ENCODE data around the gene TTC12.

Gene TTC12

DNA sequence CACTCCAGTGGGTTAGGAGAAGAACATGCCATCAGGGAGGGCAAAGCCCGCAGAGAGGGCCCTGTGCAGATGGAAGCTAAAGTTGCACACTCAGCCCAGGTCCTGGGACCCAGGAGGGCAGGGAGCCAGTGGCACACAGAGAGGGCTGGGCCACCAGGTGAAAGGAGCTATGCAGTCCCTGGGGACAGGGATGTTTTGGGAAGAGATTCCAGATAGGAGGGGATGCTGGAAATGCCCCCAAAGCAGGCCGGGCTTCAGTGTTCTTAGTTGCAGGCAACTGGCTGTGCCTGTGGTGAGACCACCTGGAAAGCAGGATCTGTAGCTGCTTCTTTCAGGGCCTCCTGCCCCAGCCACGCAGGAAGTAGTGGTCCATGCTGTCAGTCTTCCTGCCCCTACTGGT, 92.8 kb downstream of the TTC12 start:
- DNase-seq = no peak

DNA sequence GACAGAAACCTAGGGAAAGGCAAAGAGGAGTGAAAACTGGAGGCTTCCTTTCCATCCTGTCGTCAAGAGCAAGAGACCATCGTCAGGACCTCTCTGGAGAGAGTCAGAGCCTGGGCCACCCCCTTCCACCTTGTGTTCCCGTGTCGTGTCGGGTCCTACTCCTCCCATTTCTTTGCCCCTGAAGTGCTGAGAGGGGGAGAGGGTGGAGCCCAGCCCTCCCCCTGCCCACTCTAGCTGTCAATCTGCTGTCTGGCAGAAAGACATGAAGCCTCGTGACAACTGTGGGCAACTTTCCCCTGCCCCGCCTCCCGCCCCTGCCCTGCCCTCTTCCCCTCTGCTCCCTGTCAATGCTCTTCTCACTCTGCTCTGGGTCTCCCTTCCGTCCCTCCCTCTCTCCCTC, 93.8 kb downstream of the TTC12 start:
- no peak for DNase-seq

DNA sequence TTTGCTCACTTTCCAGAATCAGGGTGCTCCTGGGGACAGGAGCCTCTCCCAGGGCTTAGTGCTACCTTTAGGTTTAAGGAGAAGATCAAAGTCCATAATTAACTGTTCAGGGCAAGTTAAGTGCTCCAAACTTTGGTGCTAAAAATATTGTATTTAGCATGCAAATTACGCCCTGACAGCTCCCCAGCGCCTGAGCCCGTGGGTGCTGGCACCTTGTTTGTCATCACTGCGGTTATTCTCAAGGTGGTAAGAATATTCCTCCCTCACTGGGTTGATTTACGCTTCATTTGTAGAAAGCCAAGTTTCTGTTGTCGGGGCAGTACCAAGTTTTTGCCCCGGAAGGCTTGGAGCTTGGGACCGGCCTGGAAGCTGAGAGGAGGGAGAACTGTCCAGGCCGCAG, 94.5 kb downstream of the TTC12 start:
- no peak for DNase-seq

DNA sequence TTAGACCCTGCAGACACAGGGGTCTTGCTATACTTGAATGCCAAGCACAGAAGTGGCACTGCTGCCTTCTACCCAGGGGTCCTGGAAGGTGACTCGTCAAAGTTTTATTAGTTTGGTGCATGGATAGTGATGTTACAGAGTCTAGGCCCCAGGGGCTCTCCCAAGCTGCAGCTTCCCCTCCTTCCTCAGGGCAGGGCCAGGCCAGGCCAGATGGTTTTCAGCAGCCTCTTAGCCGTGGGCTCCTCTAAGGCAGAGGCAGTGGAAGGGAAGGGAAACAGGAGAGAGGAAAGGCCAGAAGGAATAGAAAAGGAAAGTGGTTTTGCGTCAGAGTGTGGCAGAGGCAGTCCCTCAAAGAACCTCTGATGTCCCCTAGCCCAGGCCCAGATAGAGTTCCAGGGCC, 95.1 kb downstream of the TTC12 start:
- DNase-seq = no peak

DNA sequence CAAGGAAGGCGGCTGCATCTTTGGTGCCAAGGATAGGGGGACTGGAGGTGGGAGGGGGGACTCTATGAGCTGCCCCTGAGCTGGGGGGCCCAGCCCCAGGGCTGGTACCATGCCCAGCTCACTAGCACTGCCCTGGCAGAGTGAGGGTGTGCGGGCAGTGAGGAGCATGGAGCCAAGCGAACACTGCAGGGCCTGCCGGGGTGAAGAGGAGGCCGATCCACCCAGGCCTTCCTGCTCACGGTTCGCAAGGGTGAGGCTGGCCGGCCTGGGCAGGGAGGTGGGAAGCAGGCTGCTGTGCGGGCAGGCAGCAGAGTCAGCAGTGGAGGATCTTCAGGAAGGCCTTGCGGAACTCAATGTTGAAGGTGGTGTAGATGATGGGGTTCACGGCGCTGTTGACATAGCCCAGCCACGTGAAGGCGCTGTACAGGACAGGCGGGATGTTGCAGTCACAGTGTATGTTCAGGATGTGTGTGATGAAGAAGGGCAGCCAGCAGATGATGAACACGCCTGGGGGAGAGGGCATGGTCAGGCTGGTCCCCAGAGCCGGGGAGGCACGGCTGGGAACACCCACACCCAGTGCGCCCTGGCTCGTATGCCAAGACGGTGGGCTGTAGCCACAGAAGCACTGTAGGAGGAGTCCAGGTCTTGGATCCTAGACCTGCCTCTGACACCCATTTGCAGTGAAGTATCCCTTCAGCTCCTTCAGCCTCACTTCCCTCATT, 96.2 kb downstream of the TTC12 start:
- no peak for DNase-seq

DNA sequence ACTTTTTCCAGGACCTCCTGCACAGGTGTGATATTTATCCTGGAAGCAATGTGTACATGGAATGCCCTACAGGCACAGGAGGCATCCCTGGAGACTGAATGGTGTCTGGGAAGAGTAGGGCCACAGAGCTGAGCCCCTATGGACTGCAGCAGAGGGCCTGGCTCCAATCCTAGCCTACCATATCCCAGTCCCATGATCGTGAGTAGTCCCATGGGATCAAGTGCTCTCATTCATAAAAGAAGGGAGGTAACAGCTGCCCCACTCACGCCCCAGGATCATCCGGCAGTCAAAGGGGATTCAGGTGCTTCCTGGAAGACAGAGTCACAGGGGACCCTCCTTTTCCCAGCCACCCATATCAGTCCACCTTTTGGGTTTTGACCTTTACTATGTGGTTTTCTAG, 97.2 kb downstream of the TTC12 start:
- no peak for DNase-seq

DNA sequence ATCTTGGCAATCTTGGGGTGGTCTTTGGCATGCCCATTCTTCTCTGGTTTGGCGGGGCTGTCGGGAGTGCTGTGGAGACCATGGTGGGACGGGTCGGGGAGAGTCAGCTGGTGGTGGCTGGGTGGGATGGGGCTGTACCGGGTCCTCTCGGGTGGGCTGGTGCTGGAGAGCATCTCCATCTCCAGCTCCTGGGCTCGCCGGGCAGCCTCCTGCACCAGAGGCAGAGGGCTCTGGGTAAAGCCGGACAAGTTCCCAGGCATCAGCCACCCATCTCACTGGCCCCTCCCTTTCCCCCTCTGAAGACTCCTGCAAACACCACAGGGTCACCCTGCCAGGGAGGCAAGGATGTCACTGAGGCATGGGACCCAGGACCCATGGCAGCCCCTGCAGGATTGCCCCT, 98.3 kb downstream of the TTC12 start:
- no peak for DNase-seq

DNA sequence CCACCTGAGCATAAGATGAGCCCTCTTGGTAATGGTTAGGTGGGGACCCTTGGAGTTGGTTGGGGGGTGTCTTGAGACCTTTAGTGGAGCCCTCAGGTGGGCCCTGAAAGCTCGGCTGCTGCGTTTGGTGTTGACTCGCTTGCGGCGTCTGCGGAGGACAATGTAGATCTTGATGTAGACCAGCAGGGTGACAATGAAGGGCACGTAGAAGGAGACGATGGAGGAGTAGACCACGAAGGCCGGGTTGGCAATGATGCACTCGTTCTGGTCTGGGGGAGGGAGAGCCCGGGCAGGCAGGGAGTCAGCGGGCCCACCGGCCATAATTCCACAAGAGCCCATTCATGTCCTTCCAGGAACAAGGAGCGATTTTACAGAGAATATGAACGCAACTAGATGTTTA, 101.0 kb downstream of the TTC12 start:
- DNase-seq = no peak

Measured in suppressor macrophage treated with lipopolysaccharide for 4 hours (primary cell).